Fibroblast of the aortic adventitia (primary cell): ENCODE results near the gene WDR83. TPM values are rescaled to one million over a fixed set of nuclear protein-coding genes. Genes with fewer than 3 reads are reported as not detected.

ENCODE experiments used
- DNase-seq: peaks from one replicate; pipeline ENCODE4 v3.0.0-alpha.2; 2010; ENCODE audit warnings: low read depth
- H3K4me3 ChIP-seq: 2 replicates; pipeline ENCODE4 v1.5.1; 2011; ENCODE audit warnings: low read depth, mild to moderate bottlenecking, control low read depth, low read length, moderate library complexity
- CTCF ChIP-seq: IDR thresholded peaks from 2 replicates; pipeline ENCODE4 v1.5.1; 2011; ENCODE audit warnings: mild to moderate bottlenecking, low read length, control low read depth, inconsistent platforms; ENCODE audit not compliant: insufficient read depth
- small RNA-seq: library from RNA; depleted of rRNA; stranded (forward); fragments of <200 nt; gene quantifications from one replicate; pipeline ENCODE3, GENCODE V24; 2012
- total RNA-seq: library from RNA; depleted of rRNA; stranded (reverse); fragments of >200 nt; gene quantifications from 2 replicates; pipeline ENCODE4 v1.2.3, GENCODE V29; 2012; ENCODE audit warnings: low replicate concordance

Gene WDR83
- total RNA-seq, 1 donor = 6.8 TPM

DNA sequence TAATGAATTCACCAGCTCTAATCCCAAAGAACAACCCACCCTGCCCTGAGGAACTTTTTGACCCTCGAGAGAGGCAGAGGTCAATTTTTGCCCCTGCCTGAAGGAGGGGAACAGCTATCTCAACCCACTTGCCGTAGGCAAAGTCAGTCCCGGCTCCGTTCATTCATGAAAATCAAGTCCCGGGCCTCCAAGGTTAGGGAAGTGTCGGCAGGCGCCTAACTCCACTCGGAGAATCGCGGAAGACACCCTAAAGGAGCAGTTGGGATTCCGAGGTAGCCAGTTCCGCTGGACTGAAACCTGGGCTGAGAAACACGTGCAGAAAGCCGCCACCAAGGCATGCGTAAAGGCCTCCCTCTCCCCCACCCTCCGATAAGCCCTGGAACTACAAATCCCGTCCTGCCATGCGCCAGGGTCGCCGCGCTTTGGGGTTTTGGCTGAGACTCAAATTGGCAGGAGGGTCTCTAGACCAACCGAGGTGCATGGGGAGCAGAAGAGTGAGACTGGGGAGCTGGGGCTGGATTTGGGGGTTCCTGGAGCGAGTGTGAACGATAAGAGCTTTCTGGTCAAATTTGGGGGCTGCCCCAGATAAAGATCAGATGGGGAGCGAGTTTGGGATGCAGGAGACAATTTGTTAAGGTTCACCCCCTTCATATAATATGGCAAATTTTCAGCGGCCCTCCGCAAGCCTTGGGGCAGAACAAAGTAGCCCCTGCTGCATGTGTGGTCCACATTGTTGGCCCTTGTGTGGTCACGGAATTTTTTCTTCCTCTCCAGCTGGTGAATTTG lies 57.2 kb downstream of the WDR83 start, which contains the start of gene TNPO2:
Gene TNPO2, minus strand, starts transcription at position 292 of the 786 bp plus-strand sequence. CDS start 2,955 bp downstream, outside the sequence.
- no peak for TF ChIP-seq CTCF

More for the DNA sequence above, 57.2 kb downstream of the WDR83 start, which contains the start of gene TNPO2:
- peak; percentile 57 for DNase-seq
- H3K4me3 ChIP-seq = peak within 1 kb of the TSS; percentile 84

Small RNAs within 50 kb of the gene (small RNA-seq; reads per million reads assigned to genes)
- gene SNORD41 = 30.3 reads per million, percentile 96 among the genes with 10 or more reads in this experiment

Other genes with a start within 250 kb of the WDR83 start
- 0.65 and 2.9 TPM in 2 replicates for gene ZNF443, start 225.8 kb upstream of the WDR83 start, total RNA-seq
- gene ZNF709, start 182.0 kb upstream of the WDR83 start, total RNA-seq = 1.4 and 3.8 TPM in 2 replicates
- 7.0 and 13.2 TPM in 2 replicates for gene ZNF564, start 115.3 kb upstream of the WDR83 start, total RNA-seq
- gene ZNF490, start 56.0 kb upstream of the WDR83 start, total RNA-seq = 7.4 and 8.7 TPM in 2 replicates
- gene ZNF791, start 55.9 kb upstream of the WDR83 start, total RNA-seq = 15.8 and 16.1 TPM in 2 replicates
- gene MAN2B1, start 65 bp upstream of the WDR83 start, total RNA-seq = 16.8 and 38.2 TPM in 2 replicates
- 38.3 and 46.2 TPM in 2 replicates for gene DHPS, start 15.1 kb downstream of the WDR83 start, total RNA-seq
- not detected in 2 replicates for gene GNG14, start 21.2 kb downstream of the WDR83 start, total RNA-seq
- gene FBXW9, start 29.8 kb downstream of the WDR83 start, total RNA-seq = 7.2 and 8.9 TPM in 2 replicates
- 39.4 and 57.3 TPM in 2 replicates for gene TNPO2, start 57.1 kb downstream of the WDR83 start, total RNA-seq
- 145 and 172 TPM in 2 replicates for gene TRIR, start 67.9 kb downstream of the WDR83 start, total RNA-seq
- gene GET3, start 70.7 kb downstream of the WDR83 start, total RNA-seq = 61.2 and 84.5 TPM in 2 replicates
- gene BEST2, start 85.0 kb downstream of the WDR83 start, total RNA-seq = not detected in 2 replicates
- 15.5 and 31.2 TPM in 2 replicates for gene HOOK2, start 108.7 kb downstream of the WDR83 start, total RNA-seq
- 87.9 and 263 TPM in 2 replicates for gene JUNB, start 124.7 kb downstream of the WDR83 start, total RNA-seq
- 66.7 and 163 TPM in 2 replicates for gene PRDX2, start 135.0 kb downstream of the WDR83 start, total RNA-seq
- gene THSD8, start 135.3 kb downstream of the WDR83 start, total RNA-seq = not detected in 2 replicates
- gene RNASEH2A, start 139.8 kb downstream of the WDR83 start, total RNA-seq = 12.8 and 37.4 TPM in 2 replicates
- not detected in 2 replicates for gene RTBDN, start 167.8 kb downstream of the WDR83 start, total RNA-seq
- under 0.01 and 1.1 TPM in 2 replicates for gene MAST1, start 171.7 kb downstream of the WDR83 start, total RNA-seq
- 22.7 and 23.4 TPM in 2 replicates for gene DNASE2, start 214.6 kb downstream of the WDR83 start, total RNA-seq
- gene KLF1, start 220.4 kb downstream of the WDR83 start, total RNA-seq = not detected in 2 replicates
- gene GCDH, start 224.4 kb downstream of the WDR83 start, total RNA-seq = 20.5 and 24.4 TPM in 2 replicates